Colonic mucosa (tissue), 4 donors: ENCODE results near the gene CUL9. TPM values are rescaled to one million over a fixed set of nuclear protein-coding genes. Genes with fewer than 3 reads are reported as not detected.

Experiments used
- DNase-seq: peaks from one replicate; pipeline ENCODE4 v3.0.0-alpha.2; 2020
- H3K27ac ChIP-seq: fragments of 200-600 bp; one replicate; pipeline ENCODE4 v1.8.0; 2021
- H3K27me3 ChIP-seq: fragments of 200-600 bp; one replicate; pipeline ENCODE4 v1.8.0; 2021
- H3K36me3 ChIP-seq: fragments of 200-600 bp; one replicate; pipeline ENCODE4 v1.8.0; 2021
- H3K4me1 ChIP-seq: fragments of 200-600 bp; one replicate; pipeline ENCODE4 v1.8.0; 2021; ENCODE audit warnings: mild to moderate bottlenecking
- H3K4me3 ChIP-seq: fragments of 200-600 bp; one replicate; pipeline ENCODE4 v1.8.0; 2021
- H3K9ac ChIP-seq, 2 donors: one replicate each; pipeline ENCODE4 v1.7.0; 2013; ENCODE audit warnings: control low read depth in 2 of 2, low read depth in 2 of 2, low read length in 2 of 2
- H3K9me3 ChIP-seq: fragments of 200-600 bp; one replicate; pipeline ENCODE4 v1.8.0; 2021
- intact Hi-C: fragments of 100-400 bp; cut with DNase I; formaldehyde crosslinking; loops from one replicate; pipeline ENCODE4 v1.14.1; 2022
- total RNA-seq, 2 donors: library from RNA; stranded (reverse); fragmentation: NEBNext Ultra II Directional in 1 of 2; extraction: Animal tissue kit (Norgen Biotek cat#: 25700) in 1 of 2; gene quantifications; one replicate each; pipeline ENCODE4 v1.2.1, GENCODE V29; 2021
- TF ChIP-seq, protein P1 (sequence below): fragments of 200-600 bp; IDR thresholded peaks from one replicate; pipeline ENCODE4 v1.8.0; 2022; ENCODE audit warnings: antibody characterized with exemption, mild to moderate bottlenecking
- donor health status: healthy.
- donor health status: DM: no; HTN: no; CAD: no.
- donor health status: DM: no; HTN: no; CAD: no.

CUL9 gene
- total RNA-seq, 2 donors from 2014 or later = 23.4 to 36.9 TPM

DNA sequence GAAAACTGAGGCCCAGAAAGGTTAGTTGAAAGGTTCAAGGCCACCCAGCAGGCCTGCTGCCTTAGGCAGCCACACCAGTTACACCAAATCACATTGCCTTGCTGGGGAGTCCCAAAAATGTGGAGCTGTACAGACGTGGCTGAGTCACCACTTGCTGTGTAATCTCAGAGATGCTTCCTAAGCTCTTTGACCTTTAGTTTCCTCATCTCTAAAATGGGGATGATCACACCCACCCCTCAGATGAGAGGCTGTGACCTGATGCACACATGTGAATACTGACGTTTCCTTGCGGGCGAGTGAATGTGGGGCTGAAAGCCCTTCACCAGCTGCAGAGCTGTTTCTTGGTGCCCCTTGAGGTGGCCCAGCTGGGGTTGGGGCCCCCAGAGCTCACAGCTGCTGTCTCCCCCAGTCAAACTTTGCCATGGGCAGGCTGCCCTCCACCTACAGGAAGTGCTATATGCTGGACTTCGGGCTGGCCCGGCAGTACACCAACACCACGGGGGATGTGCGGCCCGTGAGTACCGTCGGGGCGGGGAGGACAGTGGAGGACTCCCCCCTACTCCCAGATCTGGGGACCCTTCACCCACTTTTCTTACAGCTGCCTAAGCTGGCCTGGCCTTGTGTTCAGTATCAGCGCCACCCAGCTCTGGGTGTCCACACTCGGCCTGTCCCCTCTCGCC, 72.3 kb downstream of the CUL9 start:
- Histone ChIP-seq H3K27ac (no peak overlapping the region), H3K9me3 (no peaks in the 10 kb centered on the region), H3K9ac (no peak overlapping the region), H3K4me3 (no peak overlapping the region), H3K36me3 (no peaks in the 10 kb centered on the region), H3K27me3 (peaks cover 7% of the 10 kb centered on the region), H3K4me1 (no peaks in the 10 kb centered on the region)
- no peak for DNase-seq
- TF ChIP-seq, protein P1, sequence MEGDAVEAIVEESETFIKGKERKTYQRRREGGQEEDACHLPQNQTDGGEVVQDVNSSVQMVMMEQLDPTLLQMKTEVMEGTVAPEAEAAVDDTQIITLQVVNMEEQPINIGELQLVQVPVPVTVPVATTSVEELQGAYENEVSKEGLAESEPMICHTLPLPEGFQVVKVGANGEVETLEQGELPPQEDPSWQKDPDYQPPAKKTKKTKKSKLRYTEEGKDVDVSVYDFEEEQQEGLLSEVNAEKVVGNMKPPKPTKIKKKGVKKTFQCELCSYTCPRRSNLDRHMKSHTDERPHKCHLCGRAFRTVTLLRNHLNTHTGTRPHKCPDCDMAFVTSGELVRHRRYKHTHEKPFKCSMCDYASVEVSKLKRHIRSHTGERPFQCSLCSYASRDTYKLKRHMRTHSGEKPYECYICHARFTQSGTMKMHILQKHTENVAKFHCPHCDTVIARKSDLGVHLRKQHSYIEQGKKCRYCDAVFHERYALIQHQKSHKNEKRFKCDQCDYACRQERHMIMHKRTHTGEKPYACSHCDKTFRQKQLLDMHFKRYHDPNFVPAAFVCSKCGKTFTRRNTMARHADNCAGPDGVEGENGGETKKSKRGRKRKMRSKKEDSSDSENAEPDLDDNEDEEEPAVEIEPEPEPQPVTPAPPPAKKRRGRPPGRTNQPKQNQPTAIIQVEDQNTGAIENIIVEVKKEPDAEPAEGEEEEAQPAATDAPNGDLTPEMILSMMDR = no peak
- intact Hi-C loops = no loop called here

DNA sequence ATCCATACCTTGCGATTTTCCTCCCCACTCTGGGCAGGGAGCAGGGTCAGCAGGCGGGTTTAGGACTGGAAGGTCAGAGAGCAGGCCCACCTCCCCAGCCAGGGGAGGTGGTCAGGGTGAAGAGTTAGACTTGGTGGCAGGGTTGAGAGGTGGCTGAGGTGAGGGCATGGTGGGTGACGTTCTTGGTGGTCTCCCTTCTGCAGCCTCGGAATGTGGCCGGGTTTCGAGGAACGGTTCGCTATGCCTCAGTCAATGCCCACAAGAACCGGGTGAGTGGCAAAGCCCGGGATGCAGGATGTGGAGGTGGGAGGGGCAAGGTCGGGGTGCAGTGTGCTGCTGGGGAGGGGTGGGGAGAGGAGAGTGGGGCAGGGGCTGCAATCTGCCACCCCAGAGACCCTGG, 72.8 kb downstream of the CUL9 start:
- H3K27me3 ChIP-seq = peaks cover 7% of the 10 kb centered on the region
- TF ChIP-seq, protein P1 = no peak
- no peaks in the 10 kb centered on the region for H3K4me1 ChIP-seq
- H3K9me3 ChIP-seq = no peaks in the 10 kb centered on the region
- H3K9ac ChIP-seq = no peak overlapping the region
- H3K27ac ChIP-seq = no peak overlapping the region
- no peak for DNase-seq
- intact Hi-C loops = no loop called here
- no peaks in the 10 kb centered on the region for H3K36me3 ChIP-seq
- no peak overlapping the region for H3K4me3 ChIP-seq

DNA sequence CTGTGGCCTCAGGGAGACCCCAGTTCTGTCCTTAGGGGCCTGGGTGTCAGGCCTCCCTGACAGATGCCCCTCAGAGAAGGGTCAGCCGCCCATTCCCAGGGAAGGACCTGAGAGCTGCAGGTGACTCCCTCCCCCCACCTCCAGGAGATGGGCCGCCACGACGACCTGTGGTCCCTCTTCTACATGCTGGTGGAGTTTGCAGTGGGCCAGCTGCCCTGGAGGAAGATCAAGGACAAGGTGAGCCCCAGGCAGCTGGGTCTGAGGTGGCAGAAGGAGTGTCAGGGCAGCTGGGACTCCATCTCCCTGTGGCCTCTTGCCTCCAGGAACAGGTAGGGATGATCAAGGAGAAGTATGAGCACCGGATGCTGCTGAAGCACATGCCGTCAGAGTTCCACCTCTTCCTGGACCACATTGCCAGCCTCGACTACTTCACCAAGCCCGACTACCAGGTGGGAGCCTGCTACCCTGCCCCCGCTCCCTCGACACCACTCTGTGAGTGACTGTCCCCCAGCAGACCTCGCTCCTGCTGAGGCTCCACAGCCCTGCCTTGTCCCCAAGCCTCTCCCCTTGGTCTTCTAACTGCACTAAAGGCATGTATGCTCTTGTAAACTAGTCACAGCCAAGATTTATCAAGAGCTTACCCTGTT, 73.5 kb downstream of the CUL9 start:
- Histone ChIP-seq H3K4me3 (no peak overlapping the region), H3K9me3 (no peaks in the 10 kb centered on the region), H3K4me1 (no peaks in the 10 kb centered on the region), H3K27me3 (peaks cover 7% of the 10 kb centered on the region), H3K36me3 (no peaks in the 10 kb centered on the region), H3K9ac (no peak overlapping the region), H3K27ac (no peak overlapping the region)
- intact Hi-C loops = no loop called here
- DNase-seq = no peak
- TF ChIP-seq, protein P1 = no peak

DNA sequence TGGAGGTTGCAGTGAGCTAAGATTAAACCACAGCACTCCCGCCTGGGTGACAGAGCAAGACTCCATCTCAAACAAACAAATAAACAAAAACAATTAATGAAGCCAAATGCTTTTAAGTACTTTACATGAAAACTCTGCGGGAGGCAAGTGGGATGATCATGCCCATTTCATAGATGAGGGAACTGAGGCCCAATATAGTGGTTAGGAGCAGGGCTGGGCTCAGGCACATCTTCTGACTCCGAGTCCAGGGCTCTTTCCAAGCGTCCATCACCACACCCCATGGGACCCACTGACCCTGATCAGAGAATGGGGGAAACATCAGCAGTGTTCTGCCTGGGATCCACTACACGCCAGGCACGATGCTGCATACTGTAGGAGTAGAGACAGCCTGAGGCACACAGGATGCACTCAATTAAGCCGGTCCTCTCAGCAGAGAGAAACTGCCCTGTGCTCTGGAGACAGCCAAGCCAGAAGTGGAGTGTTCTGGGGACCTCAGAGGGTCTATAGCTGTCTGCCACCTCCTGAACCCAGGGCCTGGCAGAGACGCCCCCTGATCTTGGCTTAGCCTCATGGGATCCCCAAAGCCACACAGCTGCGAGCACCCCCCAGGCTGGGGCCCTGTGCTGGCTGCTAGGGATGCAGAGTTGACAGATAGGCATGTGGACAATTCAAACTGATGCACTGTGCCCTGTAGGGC, 74.8 kb downstream of the CUL9 start:
- H3K4me3 ChIP-seq = no peak overlapping the region
- H3K27me3 ChIP-seq = no peaks in the 10 kb centered on the region

More for the DNA sequence above, 74.8 kb downstream of the CUL9 start:
- DNase-seq = no peak
- Histone ChIP-seq H3K27ac (no peak overlapping the region), H3K36me3 (no peaks in the 10 kb centered on the region), H3K9ac (no peak overlapping the region), H3K4me1 (no peaks in the 10 kb centered on the region), H3K9me3 (no peaks in the 10 kb centered on the region)
- TF ChIP-seq, protein P1 = no peak
- intact Hi-C loops = no loop called here
